NCI-H69 (cell line): ENCODE measurements around the gene NMU.
A peak's percentile ranks its signal among the peaks of the same experiment; 100 is the strongest.
"Not testable (repeated sequence)": the region's sequence is repeated elsewhere in the genome, so short reads cannot be mapped to it uniquely, and the experiment has no call there.

ENCODE experiments used
- DNase-seq: peaks from one replicate; lab custom pipeline; 2025; lab: John Stamatoyannopoulos, UW

The NMU gene

GRCh38 chr4:55624063-55624462 lies 12.0 kb downstream of the NMU start:
- DNase-seq = not testable (repeated sequence)

- peak; percentile 5 for DNase-seq
Observed at GRCh38 chr4:55618546-55619143, 17.5 kb downstream of the NMU start.

DNA sequence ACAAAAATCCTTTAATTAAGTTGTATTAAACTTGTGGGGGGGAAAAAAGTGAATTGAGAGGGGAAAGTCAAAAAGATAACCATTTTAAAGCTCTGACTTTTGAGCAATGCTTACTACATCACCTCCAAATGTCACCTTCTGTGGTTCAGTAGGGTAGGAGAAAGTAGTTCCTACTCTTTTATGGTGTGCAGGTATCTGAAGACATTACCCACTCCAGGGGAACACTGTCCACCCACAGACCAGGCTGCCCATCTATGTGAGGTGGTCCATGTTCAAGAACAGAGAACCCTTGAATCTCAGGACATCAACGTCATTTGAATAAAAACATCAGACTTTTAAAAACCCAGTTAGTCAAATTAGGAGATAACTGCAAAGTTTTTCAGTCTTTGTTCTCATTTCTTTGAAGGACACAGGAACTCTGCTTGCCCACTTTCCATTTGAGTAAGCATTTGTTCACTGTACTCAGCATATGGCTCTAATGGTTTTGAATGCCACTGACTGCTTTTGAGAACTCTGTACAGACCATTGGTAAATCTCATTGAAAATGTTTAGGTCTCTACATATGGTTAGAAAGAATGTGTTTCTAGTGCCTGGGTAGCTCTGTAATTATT lies 18.4 kb downstream of the NMU start:
- DNase-seq = no peak

- no peak for DNase-seq
Observed at GRCh38 chr4:55615008-55615407, 21.1 kb downstream of the NMU start.

- DNase-seq = no peak
Observed at GRCh38 chr4:55613621-55614020, 22.5 kb downstream of the NMU start.

DNA sequence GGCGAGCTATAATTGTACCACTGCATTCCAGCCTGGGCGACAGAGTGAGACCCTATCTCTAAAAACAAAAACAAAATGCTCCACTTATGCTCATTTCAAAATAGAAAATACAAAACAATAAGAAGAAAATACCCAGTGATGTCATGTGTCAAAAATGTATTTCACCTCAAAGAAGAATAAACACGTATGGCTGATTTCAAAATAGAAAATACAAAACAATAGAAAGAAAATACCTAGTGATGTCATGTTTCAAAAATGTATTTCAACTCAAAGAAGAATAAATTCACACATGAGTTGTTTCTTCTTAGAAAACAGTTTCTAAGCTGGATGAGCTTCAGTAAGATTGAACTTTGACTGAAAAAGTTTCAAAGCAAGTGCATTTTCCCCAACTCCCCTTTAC lies 23.8 kb downstream of the NMU start:
- no peak for DNase-seq

- no peak for DNase-seq
Observed at GRCh38 chr4:55611358-55612059, 24.6 kb downstream of the NMU start.

- no peak for DNase-seq
Observed at GRCh38 chr4:55610381-55610780, 25.7 kb downstream of the NMU start.

- DNase-seq = no peak
Observed at GRCh38 chr4:55609393-55609866, 26.7 kb downstream of the NMU start.

- no peak for DNase-seq
Observed at GRCh38 chr4:55608591-55608990, 27.5 kb downstream of the NMU start.

DNA sequence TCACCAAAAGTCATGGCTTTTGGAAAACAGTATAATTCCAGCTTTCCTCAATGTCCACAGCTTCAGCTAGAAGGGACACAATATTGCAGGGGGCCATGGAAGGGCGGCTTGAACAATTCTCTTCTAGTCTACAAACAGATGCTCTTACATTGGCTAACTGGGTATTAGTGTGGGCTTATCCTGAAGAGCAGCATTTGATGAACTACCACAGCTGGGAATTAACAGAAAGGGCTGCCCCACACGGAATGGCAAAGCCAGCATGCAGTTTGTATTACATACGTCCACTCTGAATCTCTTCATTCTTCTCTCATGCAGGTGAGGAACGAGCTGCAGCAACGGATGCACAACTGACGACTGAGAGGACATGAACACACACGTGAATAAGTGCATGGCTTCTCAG lies 31.1 kb downstream of the NMU start:
- no peak for DNase-seq

DNA sequence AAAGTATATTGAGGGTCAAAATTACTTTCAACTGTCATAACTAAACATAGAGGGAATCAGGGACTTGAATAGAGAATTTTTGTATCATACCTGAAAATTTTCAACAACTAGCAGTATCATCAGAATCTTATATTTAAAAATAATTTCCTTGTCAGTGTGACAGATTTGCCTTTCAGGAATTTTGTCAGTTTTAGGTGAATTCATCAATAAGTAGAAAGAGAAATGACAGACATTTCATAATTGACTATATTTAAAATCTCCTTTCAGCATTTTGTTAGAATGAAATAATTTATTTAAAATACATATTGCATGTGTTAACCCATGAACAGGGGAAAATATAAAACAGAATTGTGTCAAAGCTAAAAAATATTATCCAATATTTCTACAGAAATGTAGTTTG lies 35.5 kb downstream of the NMU start:
- no peak for DNase-seq

DNA sequence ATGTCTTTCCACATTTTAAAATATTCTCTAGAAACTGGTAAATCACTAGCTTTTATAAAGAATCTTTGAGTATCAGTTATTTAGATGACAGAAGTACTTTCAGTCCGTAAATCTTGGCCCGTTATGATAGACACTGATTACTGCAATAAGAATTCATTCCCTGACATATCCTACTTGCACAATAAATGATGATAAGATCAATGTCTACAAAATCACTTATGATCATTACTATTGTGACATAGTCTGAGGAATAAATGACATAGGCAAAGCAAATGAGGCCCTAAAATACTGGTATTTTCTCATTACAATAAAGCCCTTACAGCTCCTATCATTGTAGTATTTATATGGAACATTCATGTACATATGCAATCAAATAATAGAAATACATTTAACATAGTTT lies 37.5 kb downstream of the NMU start:
- no peak for DNase-seq

DNA sequence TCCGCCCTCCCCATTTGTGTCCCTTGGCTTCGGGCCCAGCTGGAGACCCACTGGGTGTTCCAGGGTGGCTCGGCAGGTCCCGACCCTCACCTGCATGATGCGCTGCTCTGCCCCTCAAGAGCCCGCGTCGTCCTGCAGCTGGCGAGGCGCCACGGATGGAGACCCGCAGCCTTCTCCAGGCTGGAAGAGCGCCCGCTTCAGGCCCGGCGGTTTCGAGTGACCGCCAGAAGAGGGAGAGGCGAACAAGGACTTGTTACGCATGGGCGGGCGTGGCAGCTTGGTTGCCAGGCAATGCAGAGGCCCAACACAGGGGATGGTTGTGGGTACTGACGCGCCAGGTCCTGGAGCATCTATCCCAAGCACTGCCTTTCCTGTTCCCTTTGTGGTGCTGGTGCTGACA lies 44.1 kb downstream of the NMU start, which contains the start of gene PDCL2:
Gene PDCL2 (minus strand): TSS at position 232 of the 400 bp plus-strand sequence. CDS start 136 bp downstream, at position 96.
- DNase-seq = peak; percentile 2

DNA sequence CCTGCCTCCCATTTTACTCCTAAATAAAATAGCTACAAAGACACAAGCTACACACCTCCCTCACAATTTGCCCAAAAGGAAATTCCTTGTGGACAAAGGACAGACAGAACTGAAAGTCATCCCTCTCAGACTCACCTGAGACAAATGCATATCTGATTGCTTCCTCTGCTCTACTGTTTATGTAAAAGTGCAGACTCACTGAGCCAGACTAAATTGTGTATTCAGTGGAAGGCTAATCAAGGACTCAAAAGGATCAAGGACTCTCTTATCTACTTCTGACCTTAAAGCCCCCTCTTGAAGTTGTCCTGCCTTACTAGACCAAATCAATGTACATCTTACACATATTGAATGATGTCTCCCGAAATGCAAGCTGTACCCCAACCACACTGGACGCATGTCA lies 47.9 kb downstream of the NMU start:
- DNase-seq = no peak

DNA sequence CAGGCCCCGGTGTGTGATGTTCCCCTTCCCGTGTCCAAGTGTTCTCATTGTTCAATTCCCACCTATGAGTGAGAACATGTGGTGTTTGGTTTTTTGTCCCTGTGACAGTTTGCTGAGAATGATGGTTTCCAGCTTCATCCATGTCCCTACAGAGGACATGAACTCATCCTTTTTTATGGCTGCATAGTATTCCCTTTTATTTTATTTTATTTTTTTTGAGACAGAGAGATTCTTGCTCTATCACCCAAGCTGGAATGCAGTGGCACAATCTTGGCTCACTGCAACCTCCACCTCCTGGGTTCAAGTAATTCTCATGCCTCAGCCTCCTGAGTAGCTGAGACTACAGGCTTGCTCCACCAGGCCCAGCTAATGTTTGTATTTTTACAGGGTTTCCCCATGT lies 53.3 kb downstream of the NMU start:
- DNase-seq = not testable (repeated sequence)

DNA sequence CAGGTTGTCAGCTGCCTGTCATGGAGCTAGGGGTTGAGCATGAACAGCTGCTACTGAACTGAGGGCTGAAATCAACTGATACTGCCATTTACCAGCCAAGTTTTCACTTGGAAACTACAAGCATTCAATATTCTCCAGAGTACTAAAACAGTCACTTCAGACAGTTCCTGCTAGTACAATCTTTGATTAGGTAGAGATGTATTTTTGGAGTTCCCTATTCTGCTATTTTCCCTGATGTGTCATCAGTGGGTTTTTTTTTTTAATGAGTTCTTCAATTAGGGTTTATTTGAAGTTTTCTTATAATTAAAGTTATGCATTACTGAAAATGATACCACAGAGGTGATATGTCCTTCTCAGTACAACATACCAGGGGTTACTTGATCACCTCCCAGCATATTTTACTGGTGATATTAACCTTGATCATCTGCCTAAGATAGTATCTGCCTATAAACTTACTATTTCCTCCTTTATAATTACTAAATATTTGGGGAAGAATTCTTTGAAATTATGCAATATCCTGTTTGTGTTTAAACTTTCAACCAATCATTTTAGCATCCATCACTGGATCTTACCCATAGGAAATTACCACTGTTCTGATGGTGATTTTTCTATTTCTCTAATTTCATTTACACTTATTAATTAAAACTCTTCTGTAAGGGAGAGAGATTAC lies 57.6 kb downstream of the NMU start:
- DNase-seq = no peak

- no peak for DNase-seq
Observed at GRCh38 chr4:55575513-55575912, 60.6 kb downstream of the NMU start.

DNA sequence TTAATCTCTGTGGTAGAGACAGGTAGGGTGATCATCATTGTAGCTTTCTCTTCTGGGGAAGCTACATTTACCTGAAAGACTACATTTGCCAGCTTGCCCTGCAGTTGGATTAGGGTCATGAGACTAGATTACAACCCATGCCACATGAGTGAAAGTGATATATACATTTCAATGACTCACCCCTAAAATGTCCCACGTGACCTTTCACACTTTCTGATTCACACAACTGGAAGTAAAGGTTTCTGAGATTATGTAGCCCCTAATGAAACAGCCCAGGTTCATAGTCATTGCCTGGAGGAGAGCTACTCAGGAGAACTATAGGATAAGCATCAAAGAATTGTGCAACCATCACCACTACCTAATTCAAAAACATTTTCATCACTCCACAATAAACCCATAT lies 61.8 kb downstream of the NMU start:
- DNase-seq = no peak

DNA sequence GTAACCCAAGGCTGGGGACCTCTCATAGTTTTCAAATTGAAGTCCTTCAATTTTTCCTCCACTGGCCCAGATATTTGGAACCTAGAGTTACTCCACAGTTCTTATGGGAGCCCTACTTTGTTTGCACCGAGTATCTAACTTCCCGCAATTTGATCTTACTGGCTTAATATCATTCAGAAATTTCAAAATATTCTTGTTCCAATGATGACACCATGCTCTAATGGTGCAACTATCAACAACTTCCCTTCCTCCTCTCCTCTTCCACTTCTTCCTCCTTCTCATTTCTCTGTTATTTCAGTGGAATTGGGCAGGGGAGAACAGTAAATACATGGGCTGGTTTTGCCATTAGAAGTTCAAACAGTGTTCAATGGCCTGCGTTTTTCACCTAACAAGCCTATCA lies 64.3 kb downstream of the NMU start:
- no peak for DNase-seq

GRCh38 chr4:55568905-55569504 lies 67.1 kb downstream of the NMU start:
- no peak for DNase-seq

DNA sequence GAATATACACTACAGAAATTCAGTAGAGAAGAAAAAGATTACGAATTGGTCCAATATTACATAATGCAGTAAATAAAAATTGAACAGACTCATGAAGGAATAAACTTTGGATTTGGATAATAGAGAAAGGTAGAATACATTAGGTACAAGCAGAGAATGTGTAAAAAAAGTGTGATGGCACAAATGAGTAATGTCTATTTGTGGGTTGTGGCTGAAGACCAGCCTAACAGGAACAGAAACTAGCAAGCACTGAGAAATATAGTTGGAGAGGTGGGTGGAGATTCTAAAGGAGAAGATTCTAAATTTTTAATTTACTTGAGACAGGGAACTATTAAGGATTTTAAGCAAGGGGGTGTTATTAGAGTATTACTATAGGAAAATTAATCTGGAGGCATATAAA lies 74.2 kb downstream of the NMU start:
- DNase-seq = no peak
